Stimulated activated CD8-positive, alpha-beta memory T cell treated with anti-CD3 and anti-CD28 coated beads, Interleukin-7, amount 100 ng/mL, for 48 hours (primary cell): ENCODE results near the gene PRND.

Experiments used
- DNase-seq, 2 donors: peaks; one replicate each; pipeline ENCODE4 v3.0.0-alpha.2; 2020; ENCODE audit warnings: low read depth in 1 of 2; ENCODE audit errors: extremely low read depth in 1 of 2

The PRND gene

DNA sequence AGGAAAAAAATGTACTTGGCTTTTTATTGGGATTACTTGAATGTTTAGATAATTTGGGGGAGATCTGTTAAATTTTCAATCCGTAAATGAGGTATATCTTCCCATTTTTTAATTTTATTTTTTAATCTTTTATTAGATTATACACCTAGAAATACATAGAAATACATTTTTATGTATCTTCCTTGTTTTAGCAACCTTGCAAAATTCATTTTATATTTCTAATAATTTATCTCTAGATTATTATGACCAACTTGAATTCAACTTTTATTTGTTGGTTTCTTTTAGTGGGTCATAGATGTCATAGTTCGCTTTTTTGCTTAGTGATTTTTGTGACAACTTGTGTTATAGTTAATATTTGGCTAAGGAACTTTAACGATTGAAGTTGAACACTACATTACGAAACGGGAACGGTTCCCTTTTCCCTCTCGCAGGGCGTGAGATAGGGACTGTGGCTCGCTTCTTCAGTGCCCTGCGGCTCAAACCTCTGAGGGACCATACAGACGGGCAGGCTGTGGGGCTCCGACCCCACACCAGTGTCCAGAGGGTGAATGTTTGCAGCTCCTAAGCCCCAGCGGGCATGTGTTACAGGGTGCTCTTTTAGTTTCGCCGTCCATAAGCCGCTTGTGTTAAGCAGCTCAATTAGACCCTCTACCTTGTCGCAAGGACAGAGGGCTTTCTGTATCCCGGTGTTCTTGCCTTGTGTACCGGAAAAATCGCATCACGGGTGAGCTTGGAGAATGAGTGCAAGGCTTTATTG, 53.8 kb downstream of the PRND start:
- no peak for DNase-seq

DNA sequence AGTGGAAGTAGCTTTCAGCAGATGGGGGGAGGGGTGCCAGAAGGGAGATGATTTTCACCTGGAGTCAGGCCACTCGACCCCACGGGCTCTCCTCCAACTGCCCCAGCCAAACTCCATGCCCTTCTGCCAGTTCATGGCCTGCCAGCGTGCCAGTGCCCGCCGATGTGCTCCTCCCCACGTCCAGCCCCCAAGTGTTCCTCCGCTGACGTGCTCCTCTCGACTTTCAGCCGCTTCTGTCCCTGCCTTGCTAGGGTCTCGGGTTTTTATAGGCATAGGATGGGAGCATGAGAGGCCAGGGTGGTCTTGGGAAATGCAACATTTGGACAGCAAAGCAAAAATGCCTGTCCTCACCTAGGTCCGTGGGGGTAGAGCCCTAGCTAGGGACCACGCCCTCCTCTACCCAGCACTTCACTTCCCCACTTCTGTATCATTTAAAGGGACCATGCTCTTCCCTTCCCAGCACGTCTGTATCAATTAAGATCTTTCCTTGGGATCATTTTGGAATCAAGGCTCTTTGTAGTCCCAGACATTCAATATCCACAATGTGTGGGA, 54.4 kb downstream of the PRND start:
- no peak for DNase-seq
